Astrocyte of the cerebellum (primary cell): ENCODE data around the gene CCDC178.

Experiments used
- DNase-seq: peaks from one replicate; pipeline ENCODE4 v3.0.0-alpha.2; 2011; ENCODE audit warnings: low read depth
- H3K4me3 ChIP-seq: 2 replicates; pipeline ENCODE4 v1.5.1; 2011; ENCODE audit warnings: mild to moderate bottlenecking, low read depth, low read length, moderate library complexity
- CTCF ChIP-seq: IDR thresholded peaks from 2 replicates; pipeline ENCODE4 v1.5.1; 2012; ENCODE audit warnings: low read length, low read depth, moderate library complexity, mild to moderate bottlenecking; ENCODE audit errors: missing control alignments
- in situ Hi-C: cut with HindIII; loops from 2 replicates; pipeline ENCODE4 v1.10.0; 2017; ENCODE audit warnings: low sequenced_read_pairs

The CCDC178 gene

GRCh38 chr18:32893915-32894314 is 546.6 kb downstream of the CCDC178 start:
- no peak overlapping the region for H3K4me3 ChIP-seq
- in situ Hi-C loops: no loop called here
- TF ChIP-seq CTCF: peak; percentile 25
- DNase-seq: no peak

- H3K4me3 ChIP-seq: no peak overlapping the region
- peak; percentile 10 for TF ChIP-seq CTCF
- in situ Hi-C loops: no loop called here
- no peak for DNase-seq
These were observed 548.7 kb downstream of the CCDC178 start for GRCh38 chr18:32891797-32892196.

GRCh38 chr18:32891130-32891529 is 549.4 kb downstream of the CCDC178 start:
- in situ Hi-C loops: no loop called here
- no peak overlapping the region for H3K4me3 ChIP-seq
- DNase-seq: no peak
- no peak for TF ChIP-seq CTCF

- TF ChIP-seq CTCF: no peak
- DNase-seq: no peak
- in situ Hi-C loops: no loop called here
These were observed 550.6 kb downstream of the CCDC178 start for GRCh38 chr18:32889615-32890593.

GRCh38 chr18:32888306-32888705 is 552.2 kb downstream of the CCDC178 start:
- TF ChIP-seq CTCF: no peak
- no peak for DNase-seq
- in situ Hi-C loops: no loop called here
- no peak overlapping the region for H3K4me3 ChIP-seq

More at GRCh38 chr18:32889615-32890593, 550.6 kb downstream of the CCDC178 start:
- H3K4me3 ChIP-seq: no peak overlapping the region
